Smooth muscle cell (in vitro differentiated cells): Measurements from ENCODE around the gene AFF4. TPM values are rescaled to one million over a fixed set of nuclear protein-coding genes. Genes with fewer than 3 reads are reported as not detected.
"Not testable (repeated sequence)": the region's sequence is repeated elsewhere in the genome, so short reads cannot be mapped to it uniquely, and the experiment has no call there.

Source experiments
- DNase-seq: peaks from one replicate; lab custom pipeline; 2025; ENCODE audit not compliant: unreplicated experiment; lab: John Stamatoyannopoulos, UW
- H2AFZ ChIP-seq: fragments of 200-600 bp; sonication (generic); 2 replicates; pipeline ENCODE4 v1.6.0; 2016; ENCODE audit warnings: antibody characterized with exemption, low read depth, mild to moderate bottlenecking
- H3F3A ChIP-seq: fragments of 200-600 bp; sonication (generic); 2 replicates; pipeline ENCODE4 v1.6.0; 2017; ENCODE audit warnings: antibody characterized with exemption, low read depth
- H3K27ac ChIP-seq: fragments of 200-600 bp; sonication (generic); 2 replicates; pipeline ENCODE4 v1.5.1; 2016; ENCODE audit warnings: low read depth, mild to moderate bottlenecking
- H3K27me3 ChIP-seq: fragments of 200-600 bp; sonication (generic); 2 replicates; pipeline ENCODE4 v1.6.1; 2016; ENCODE audit warnings: low read depth, mild to moderate bottlenecking
- H3K36me3 ChIP-seq: fragments of 200-600 bp; sonication (generic); 2 replicates; pipeline ENCODE4 v1.5.1; 2016; ENCODE audit warnings: low read depth
- H3K4me1 ChIP-seq: fragments of 200-600 bp; sonication (generic); 2 replicates; pipeline ENCODE4 v1.5.1; 2016; ENCODE audit warnings: low read depth
- H3K4me2 ChIP-seq: fragments of 200-600 bp; sonication (generic); 2 replicates; pipeline ENCODE4 v1.6.0; 2016; ENCODE audit warnings: mild to moderate bottlenecking
- H3K4me3 ChIP-seq: fragments of 200-600 bp; sonication (generic); 2 replicates; pipeline ENCODE4 v1.5.1; 2016; ENCODE audit warnings: mild to moderate bottlenecking
- H3K79me2 ChIP-seq: fragments of 200-600 bp; sonication (generic); 2 replicates; pipeline ENCODE4 v1.6.0; 2016; ENCODE audit warnings: low read depth, mild to moderate bottlenecking
- H3K9ac ChIP-seq: fragments of 200-600 bp; sonication (generic); 2 replicates; pipeline ENCODE4 v1.6.0; 2016; ENCODE audit warnings: low read depth
- H3K9me3 ChIP-seq: fragments of 200-600 bp; sonication (generic); replicated peaks from 2 replicates; pipeline ENCODE4 v1.5.1; 2016; ENCODE audit warnings: low read depth
- H4K20me1 ChIP-seq: fragments of 200-600 bp; sonication (generic); 2 replicates; pipeline ENCODE4 v1.6.0; 2016; ENCODE audit warnings: low read depth
- CTCF ChIP-seq: fragments of 200-600 bp; sonication (generic); IDR thresholded peaks from 2 replicates; pipeline ENCODE4 v1.5.1; 2017; ENCODE audit warnings: borderline replicate concordance, mild to moderate bottlenecking, antibody characterized with exemption; ENCODE audit not compliant: insufficient read depth, poor library complexity, severe bottlenecking
- WGBS: methylation state at CpG from one replicate; pipeline ENCODE4 v1.1.7; 2016; ENCODE audit warnings: low lambda C conversion rate; 5-methylcytosine and 5-hydroxymethylcytosine counted together
- polyA plus RNA-seq: library from polyadenylated mRNA; unstranded; fragments of >200 nt; fragmentation: Nextera tagmentation; extraction: Ambion mirVana; gene quantifications from 2 replicates; pipeline ENCODE4 v1.2.1, GENCODE V29; 2016
- total RNA-seq: library from RNA; depleted of rRNA; stranded (reverse); fragments of >200 nt; gene quantifications from 2 replicates; pipeline ENCODE4 v1.2.3, GENCODE V29; 2014

Gene AFF4
- total and polyA plus RNA-seq, 2 experiments from 2014 or later, result 27.8 to 137 TPM

GRCh38 chr5:132987531-132988408, 24.3 kb upstream of the AFF4 start:
- 85% methylated on average over 28 of the region's 28 CpGs for WGBS
- Histone ChIP-seq H3K36me3 (no peaks in the 10 kb centered on the region), H3K79me2 (no peaks in the 10 kb centered on the region), H3K4me3 (peak overlapping the region; percentile 25), H4K20me1 (no peaks in the 10 kb centered on the region), H3K4me1 (no peaks in the 10 kb centered on the region), H3K27me3 (no peaks in the 10 kb centered on the region), H3K9me3 (no peaks in the 10 kb centered on the region), H3F3A (no peaks in the 10 kb centered on the region), H3K4me2 (peak overlapping the region; percentile 16), H2AFZ (peak overlapping the region; percentile 48), H3K9ac (no peak overlapping the region), H3K27ac (no peak overlapping the region)
- DNase-seq, result no peak
- no peak for TF ChIP-seq CTCF

- not testable (repeated sequence) for H3K79me2 ChIP-seq, H3K4me3 ChIP-seq, H3K27ac ChIP-seq, H3F3A ChIP-seq, DNase-seq, H3K4me2 ChIP-seq, H3K9ac ChIP-seq, H2AFZ ChIP-seq, H3K36me3 ChIP-seq, H3K9me3 ChIP-seq, H4K20me1 ChIP-seq, H3K4me1 ChIP-seq, H3K27me3 ChIP-seq
- 98% methylated on average over 22 of the region's 30 CpGs for WGBS
These were observed 19.5 kb upstream of the AFF4 start for GRCh38 chr5:132982971-132983370.

DNA sequence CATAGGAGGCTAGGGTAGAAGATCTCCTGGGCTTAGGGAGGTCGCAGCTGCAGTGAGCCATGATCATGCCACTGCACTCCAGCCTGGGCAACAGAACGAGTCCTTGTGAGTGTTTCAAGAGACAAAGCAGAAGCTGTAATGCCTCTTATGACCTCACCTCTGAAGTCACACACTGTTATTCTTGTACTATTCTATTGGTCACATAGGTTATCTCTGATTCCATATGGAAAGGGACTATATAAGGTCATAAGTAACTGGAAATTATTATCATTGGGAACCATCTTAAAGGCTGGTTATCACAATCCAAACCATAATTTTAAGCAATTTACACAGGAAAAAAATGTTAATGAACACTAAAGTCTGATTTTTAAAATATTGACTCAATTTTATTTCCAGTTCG, 17.9 kb upstream of the AFF4 start:
- no peak overlapping the region for H2AFZ ChIP-seq
- no peak overlapping the region for H3K27ac ChIP-seq
- no peak overlapping the region for H3K9ac ChIP-seq
- TF ChIP-seq CTCF, result no peak
- H3K4me1 ChIP-seq, result no peaks in the 10 kb centered on the region
- DNase-seq, result no peak
- H3K4me3 ChIP-seq, result no peak overlapping the region
- H3F3A ChIP-seq, result no peaks in the 10 kb centered on the region
- H3K4me2 ChIP-seq, result no peak overlapping the region
- no peaks in the 10 kb centered on the region for H3K36me3 ChIP-seq
- H3K79me2 ChIP-seq, result no peaks in the 10 kb centered on the region
- no peaks in the 10 kb centered on the region for H3K9me3 ChIP-seq
- WGBS, result 90% methylated on average over 3 of the region's 3 CpGs
- no peaks in the 10 kb centered on the region for H3K27me3 ChIP-seq
- H4K20me1 ChIP-seq, result no peaks in the 10 kb centered on the region

DNA sequence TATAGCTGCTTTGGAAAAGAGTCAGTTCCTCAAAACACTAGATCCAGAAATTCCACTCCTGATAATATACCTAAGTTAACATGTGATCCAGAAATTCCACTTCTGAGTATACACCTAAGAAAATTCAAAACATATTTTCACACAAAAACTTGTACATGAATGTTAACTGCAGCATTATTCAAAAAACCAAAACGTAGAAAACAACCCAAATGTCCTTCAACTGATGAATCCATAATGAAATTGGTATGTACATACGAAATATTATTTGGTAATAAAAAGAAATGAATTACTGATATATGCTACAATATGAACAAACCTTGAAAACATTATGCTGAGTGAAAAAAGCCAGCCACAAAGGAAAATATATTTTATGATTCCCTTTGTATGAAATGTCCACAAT, 16.5 kb upstream of the AFF4 start:
- no peak overlapping the region for H3K4me2 ChIP-seq
- DNase-seq, result no peak
- no peak overlapping the region for H3K4me3 ChIP-seq
- H4K20me1 ChIP-seq, result no peaks in the 10 kb centered on the region
- H3K79me2 ChIP-seq, result no peaks in the 10 kb centered on the region
- no peak overlapping the region for H2AFZ ChIP-seq
- TF ChIP-seq CTCF, result no peak
- 64% methylated on average over 2 of the region's 2 CpGs for WGBS
- no peak overlapping the region for H3K9ac ChIP-seq
- no peaks in the 10 kb centered on the region for H3K36me3 ChIP-seq
- H3K27me3 ChIP-seq, result no peaks in the 10 kb centered on the region
- H3K9me3 ChIP-seq, result no peaks in the 10 kb centered on the region
- H3K4me1 ChIP-seq, result no peaks in the 10 kb centered on the region
- H3K27ac ChIP-seq, result no peak overlapping the region
- H3F3A ChIP-seq, result no peaks in the 10 kb centered on the region
